K562 (cell line): Measurements from ENCODE around the gene TAPBPL. TPM values are rescaled to one million over a fixed set of nuclear protein-coding genes. Genes with fewer than 3 reads are reported as not detected.
"Not testable (repeated sequence)": the region's sequence is repeated elsewhere in the genome, so short reads cannot be mapped to it uniquely, and the experiment has no call there.

Experiments used
- ATAC-seq: fragments of 200-7000 bp; cut with Tn5 transposase; 3 replicates; pipeline ENCODE4 v1.9.1; 2020; ENCODE audit warnings: moderate library complexity
- BruUV-seq: library from RNA; stranded (reverse); fragments of 400-500 nt; replicated peaks from 2 replicates; lab custom pipeline; 2021; lab: Mats Ljungman, UMichigan
- CTCF ChIA-PET: fragments of 300-600 bp; formaldehyde crosslinking; extraction: SDS; loops from one replicate; lab custom pipeline; 2021; ENCODE audit warnings: low intra/inter-chr PET ratio; lab: Yijun Ruan, JAX
- POLR2A ChIA-PET: fragments of 300-600, 350-650 bp; sonication (Branson Sonifier 250); formaldehyde crosslinking; extraction: SDS; loops from one replicate; lab custom pipeline; 2021; ENCODE audit warnings: antibody characterized with exemption, inconsistent platforms; lab: Yijun Ruan, JAX
- DNase-seq, 4 experiments: peaks; one replicate each; pipeline versions ENCODE4 v3.0.0 to v3.0.0-alpha.2; 2011 to 2018; ENCODE audit warnings: low spot score in 3 of 4, mixed read lengths in 3 of 4; ENCODE audit errors: extremely low read depth in 1 of 4
- FAIRE-seq: peaks from 2 replicates; lab custom pipeline; 2011; peaks lifted over from hg19 to GRCh38; lab: Jason Lieb, UNC
- H2AFZ ChIP-seq: 2 replicates; pipeline ENCODE4 v1.6.0; 2011; ENCODE audit warnings: low read depth, low read length, control low read depth, inconsistent platforms
- H3K27ac ChIP-seq: fragments of 200-600 bp; 3 replicates; pipeline ENCODE4 v1.8.0; 2011; ENCODE audit warnings: low read depth, mild to moderate bottlenecking, control low read depth, inconsistent platforms, low read length, moderate library complexity, mixed read lengths; ENCODE audit errors: extremely low read depth
- H3K27me3 ChIP-seq, 2 experiments: fragments of 300-600 bp in 1 of 2; 2 replicates in 1 of 2; 3 replicates in 1 of 2; pipeline versions ENCODE4 v1.6.0 to v1.8.0; 2011; ENCODE audit warnings: inconsistent platforms in 2 of 2, low read length in 2 of 2, mild to moderate bottlenecking in 1 of 2, mixed read lengths in 1 of 2, moderate library complexity in 1 of 2; ENCODE audit not compliant: control insufficient read depth in 2 of 2, insufficient read depth in 2 of 2
- H3K36me3 ChIP-seq: fragments of 300-600 bp; 3 replicates; pipeline ENCODE4 v1.8.0; 2011; ENCODE audit warnings: mild to moderate bottlenecking, low read length, inconsistent platforms; ENCODE audit not compliant: control insufficient read depth, insufficient read depth
- H3K4me1 ChIP-seq, 2 experiments: fragments of 200-600 bp in 1 of 2; replicated peaks in 1 of 2; 2 replicates in 1 of 2; 3 replicates in 1 of 2; pipeline versions ENCODE4 v1.5.1 to v1.8.0; 2011; ENCODE audit warnings: inconsistent platforms in 2 of 2, low read length in 2 of 2, mild to moderate bottlenecking in 1 of 2, mixed read lengths in 1 of 2, moderate library complexity in 1 of 2; ENCODE audit not compliant: control insufficient read depth in 2 of 2, insufficient read depth in 2 of 2
- H3K4me2 ChIP-seq: 2 replicates; pipeline ENCODE4 v1.6.1; 2011; ENCODE audit warnings: low read length, control low read depth, inconsistent platforms, mixed read lengths; ENCODE audit not compliant: insufficient read depth
- H3K4me3 ChIP-seq: fragments of 200-600 bp; sonication (generic), shearing (Covaris generic); 2 replicates; pipeline ENCODE4 v1.5.1; 2016; ENCODE audit warnings: control low read depth, inconsistent platforms
- H3K79me2 ChIP-seq: fragments of 200-600 bp; 3 replicates; pipeline ENCODE4 v1.8.0; 2011; ENCODE audit warnings: low read length, inconsistent platforms; ENCODE audit not compliant: control insufficient read depth, insufficient read depth
- H3K9ac ChIP-seq, 2 experiments: 2 replicates each; pipeline versions ENCODE4 v1.6.0 to v1.6.1; 2011; ENCODE audit warnings: low read depth in 2 of 2, low read length in 2 of 2, control low read depth in 1 of 2, inconsistent platforms in 1 of 2, mild to moderate bottlenecking in 1 of 2, mixed read lengths in 1 of 2; ENCODE audit not compliant: insufficient read depth in 1 of 2
- H3K9me1 ChIP-seq: one replicate; pipeline ENCODE4 v1.6.0; 2011; ENCODE audit warnings: inconsistent platforms, mild to moderate bottlenecking, low read length, moderate library complexity; ENCODE audit not compliant: control insufficient read depth, insufficient read depth
- H3K9me3 ChIP-seq: replicated peaks from 2 replicates; pipeline ENCODE4 v1.5.1; 2011; ENCODE audit warnings: low read depth, low read length, inconsistent platforms; ENCODE audit not compliant: control insufficient read depth, insufficient read depth
- H4K20me1 ChIP-seq: replicated peaks from 2 replicates; pipeline ENCODE4 v1.6.1; 2011; ENCODE audit warnings: low read length, inconsistent platforms, mixed read lengths; ENCODE audit not compliant: control insufficient read depth, insufficient read depth
- BRF1 ChIP-seq: IDR thresholded peaks from 3 replicates; pipeline ENCODE4 v1.6.1; 2011; ENCODE audit warnings: borderline replicate concordance, mild to moderate bottlenecking; ENCODE audit not compliant: insufficient read length; ENCODE audit errors: extremely low read depth
- NELFE ChIP-seq: IDR thresholded peaks from 2 replicates; pipeline ENCODE4 v1.6.1; 2011; ENCODE audit warnings: mild to moderate bottlenecking; ENCODE audit not compliant: insufficient read depth, insufficient read length
- POLR3A ChIP-seq: IDR thresholded peaks from 2 replicates; pipeline ENCODE4 v1.6.1; 2011; ENCODE audit warnings: borderline replicate concordance, mild to moderate bottlenecking, moderate library complexity; ENCODE audit not compliant: insufficient read length, insufficient read depth; ENCODE audit errors: extremely low read depth
- WGBS: fragments of 100-300 bp; shearing (Covaris generic); methylation state at CpG from one replicate; pipeline ENCODE4 v1.1.6; 2016; ENCODE audit warnings: low coverage, mixed read lengths; ENCODE audit not compliant: insufficient coverage; ENCODE audit errors: missing lambda C conversion rate; 5-methylcytosine and 5-hydroxymethylcytosine counted together
- in situ Hi-C: fragments of 300-500 bp; cut with MboI; formaldehyde crosslinking; loops from 4 replicates; pipeline ENCODE4 v1.15.0; 2018; ENCODE audit warnings: inconsistent platforms, mixed read lengths
- intact Hi-C: fragments of 100-400 bp; cut with micrococcal nuclease; formaldehyde crosslinking; loops from 2 replicates; pipeline ENCODE4 v1.14.2; 2022
- polyA plus RNA-seq, 8 experiments: library from polyadenylated mRNA; depleted of rRNA in 4 of 8; stranded (reverse) in 5 of 8; unstranded in 3 of 8; fragments of >200 nt; fragmentation: Nextera tagmentation in 2 of 8; fragmentation: Illumina TruSeq in 1 of 8; extraction: Ambion mirVana in 2 of 8; extraction: Trizol in 1 of 8; gene quantifications; 2 replicates each; pipeline versions ENCODE4 v1.2.1 to v1.2.3, GENCODE V29; 2011 to 2014; ENCODE audit warnings: inconsistent platforms in 1 of 8, missing spikeins in 1 of 8
- total RNA-seq, 7 experiments: library from RNA; depleted of rRNA in 6 of 7; stranded (reverse); fragments of >200 nt in 6 of 7; fragmentation: Illumina TruSeq in 2 of 7; extraction: Trizol in 2 of 7; gene quantifications; 2 replicates each; pipeline versions ENCODE4 v1.2.1 to v1.2.3, GENCODE V29; 2011 to 2021; ENCODE audit warnings: low replicate concordance in 1 of 7

Gene TAPBPL
- total and polyA plus RNA-seq, 9 of the 15 experiments (the other 6 are each of a cell fraction or from before 2014, with no cell fraction given): 0.29 to 1.6 (median 0.45) TPM

DNA sequence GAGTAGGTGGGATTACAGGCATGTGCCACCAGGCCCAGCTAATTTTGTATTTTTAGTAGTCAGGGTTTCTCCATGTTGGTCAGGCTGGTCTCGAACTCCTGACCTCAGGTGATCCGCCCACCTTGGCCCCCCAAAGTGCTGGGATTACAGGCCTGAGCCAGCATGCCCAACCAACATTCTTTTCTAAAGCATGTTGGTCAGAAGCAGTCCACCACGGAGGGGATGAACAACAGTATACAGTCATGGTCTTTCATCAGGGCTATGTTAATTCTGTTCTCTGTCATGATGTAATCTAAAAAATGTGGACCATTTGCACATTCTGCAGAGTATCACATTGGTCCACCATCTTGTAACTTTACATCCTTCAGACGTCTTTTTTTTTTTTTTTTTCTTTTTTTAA is 37.6 kb downstream of the TAPBPL start:
- no peaks in the 10 kb centered on the region for H3K9me3 ChIP-seq
- in situ Hi-C loops: no loop called here
- H3K4me2 ChIP-seq: no peak overlapping the region
- no peaks in the 10 kb centered on the region for H4K20me1 ChIP-seq
- ATAC-seq (no peak), FAIRE-seq (no peak), DNase-seq (no peak)
- peaks cover 0 to 4% of the 10 kb centered on the region in 2 experiments; a peak in 1 of 5 replicates for H3K4me1 ChIP-seq
- BruUV-seq: no TSS peak
- 17% methylated on average over 1 of the region's 4 CpGs for WGBS
- ChIA-PET CTCF (no interaction called here), POLR2A (no interaction called here)
- no peak overlapping the region for H2AFZ ChIP-seq
- no peak overlapping the region for H3K4me3 ChIP-seq
- peaks cover 15% of the 10 kb centered on the region for H3K79me2 ChIP-seq
- intact Hi-C loops: no loop called here
- H3K27me3 ChIP-seq: no peaks in the 10 kb centered on the region
- H3K36me3 ChIP-seq: peaks cover 7% of the 10 kb centered on the region; the same call in 2 of the 3 replicates
- H3K9ac ChIP-seq: no peak overlapping the region
- H3K9me1 ChIP-seq: no peaks in the 10 kb centered on the region
- no peak overlapping the region for H3K27ac ChIP-seq
- TF ChIP-seq NELFE: no peak
- TF ChIP-seq POLR3A: no peak
- TF ChIP-seq BRF1: no peak

DNA sequence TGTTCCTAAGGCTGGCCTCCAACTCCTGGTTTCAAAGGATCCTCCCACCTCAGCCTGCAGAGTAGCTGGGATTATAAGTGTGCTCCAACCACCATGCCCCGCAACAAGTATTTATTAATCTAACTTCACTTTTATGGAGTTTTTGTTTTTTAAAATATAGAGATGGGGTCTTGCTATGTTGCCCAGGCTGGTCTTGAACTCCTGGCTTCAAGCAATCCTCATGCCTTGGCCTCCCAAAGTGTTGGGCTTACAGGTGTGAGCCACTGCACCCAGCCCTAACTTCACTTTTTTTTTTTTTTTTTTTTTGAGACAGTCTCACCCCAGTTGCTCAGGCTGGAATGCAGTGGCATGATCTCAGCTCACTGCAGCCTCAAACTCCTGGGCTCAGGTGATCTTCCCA is 38.8 kb downstream of the TAPBPL start:
- ATAC-seq, H3K4me3 ChIP-seq, H3K27ac ChIP-seq, H2AFZ ChIP-seq, H3K9ac ChIP-seq, intact Hi-C loops, DNase-seq, BruUV-seq, H4K20me1 ChIP-seq, in situ Hi-C loops, POLR2A ChIA-PET, H3K4me2 ChIP-seq, H3K27me3 ChIP-seq, FAIRE-seq, H3K9me3 ChIP-seq, H3K9me1 ChIP-seq: not testable (repeated sequence)
- WGBS: 100% methylated on average over 1 of the region's 1 CpG
- peaks cover 16% of the 10 kb centered on the region for H3K36me3 ChIP-seq
- peaks cover 28% of the 10 kb centered on the region for H3K79me2 ChIP-seq
- CTCF ChIA-PET: interaction anchor here (0.6 kb wide), 1 partner anchor 24 kb away, joined by 4 read pairs; no protein-coding TSS in a partner anchor
- peaks cover 0 to 13% of the 10 kb centered on the region in 2 experiments; a peak in 3 of 5 replicates for H3K4me1 ChIP-seq
